ENCODE data around the gene TTC14.

The TTC14 gene

DNA sequence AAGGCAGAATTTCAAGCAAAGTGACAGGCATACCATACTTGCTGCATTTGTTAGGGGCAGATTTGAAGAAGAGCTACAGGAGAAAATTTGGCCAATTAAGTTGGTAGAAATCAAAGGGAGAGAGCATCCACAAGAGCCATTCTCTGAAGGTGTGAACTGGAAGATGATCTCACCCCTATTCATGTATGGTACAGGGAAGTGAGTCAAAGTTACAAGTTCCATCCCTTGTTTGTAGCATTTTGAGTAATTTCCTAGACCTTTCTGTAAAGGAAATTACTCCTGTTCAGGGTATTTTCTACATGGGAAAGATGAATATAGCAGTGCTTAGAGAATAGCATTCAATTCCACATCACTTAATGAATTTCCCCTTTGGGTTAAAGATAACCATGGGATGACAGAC lies 28.4 kb downstream of the TTC14 start:
- TF ChIP-seq, protein P1, sequence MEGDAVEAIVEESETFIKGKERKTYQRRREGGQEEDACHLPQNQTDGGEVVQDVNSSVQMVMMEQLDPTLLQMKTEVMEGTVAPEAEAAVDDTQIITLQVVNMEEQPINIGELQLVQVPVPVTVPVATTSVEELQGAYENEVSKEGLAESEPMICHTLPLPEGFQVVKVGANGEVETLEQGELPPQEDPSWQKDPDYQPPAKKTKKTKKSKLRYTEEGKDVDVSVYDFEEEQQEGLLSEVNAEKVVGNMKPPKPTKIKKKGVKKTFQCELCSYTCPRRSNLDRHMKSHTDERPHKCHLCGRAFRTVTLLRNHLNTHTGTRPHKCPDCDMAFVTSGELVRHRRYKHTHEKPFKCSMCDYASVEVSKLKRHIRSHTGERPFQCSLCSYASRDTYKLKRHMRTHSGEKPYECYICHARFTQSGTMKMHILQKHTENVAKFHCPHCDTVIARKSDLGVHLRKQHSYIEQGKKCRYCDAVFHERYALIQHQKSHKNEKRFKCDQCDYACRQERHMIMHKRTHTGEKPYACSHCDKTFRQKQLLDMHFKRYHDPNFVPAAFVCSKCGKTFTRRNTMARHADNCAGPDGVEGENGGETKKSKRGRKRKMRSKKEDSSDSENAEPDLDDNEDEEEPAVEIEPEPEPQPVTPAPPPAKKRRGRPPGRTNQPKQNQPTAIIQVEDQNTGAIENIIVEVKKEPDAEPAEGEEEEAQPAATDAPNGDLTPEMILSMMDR (IDR thresholded peaks at IDR 0.05; ENCODE audit: borderline replicate concordance, control extremely low read depth, extremely low read depth, insufficient read depth, missing control alignments): no peak
- DNase-seq (ENCODE audit: low spot score): no peak
- in situ Hi-C loops (cut with MboI; ENCODE audit: low sequenced_read_pairs, unreplicated experiment): no loop called here

DNA sequence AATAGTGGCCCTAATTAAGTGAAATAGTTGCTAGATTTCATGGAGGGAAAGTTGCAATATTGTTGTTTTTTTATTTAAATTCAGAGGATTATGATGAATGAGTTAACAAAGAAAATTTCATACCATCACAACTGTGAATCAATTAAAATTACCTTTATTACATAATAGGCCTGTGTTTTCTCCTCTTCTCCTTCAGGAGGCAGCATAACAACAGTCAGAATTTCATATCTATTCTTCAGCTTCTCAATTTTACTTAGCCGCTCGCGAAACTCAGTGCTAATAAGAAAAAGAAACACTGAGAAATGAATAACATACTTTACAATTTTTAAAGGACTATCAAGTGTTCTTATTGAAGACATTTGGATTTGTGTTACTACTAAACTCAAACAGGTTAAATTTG lies 29.4 kb downstream of the TTC14 start:
- TF ChIP-seq, protein P1 (IDR thresholded peaks at IDR 0.05; ENCODE audit: borderline replicate concordance, control extremely low read depth, extremely low read depth, insufficient read depth, missing control alignments): no peak
- in situ Hi-C loops (cut with MboI; ENCODE audit: low sequenced_read_pairs, unreplicated experiment): no loop called here
- DNase-seq (ENCODE audit: low spot score): no peak

DNA sequence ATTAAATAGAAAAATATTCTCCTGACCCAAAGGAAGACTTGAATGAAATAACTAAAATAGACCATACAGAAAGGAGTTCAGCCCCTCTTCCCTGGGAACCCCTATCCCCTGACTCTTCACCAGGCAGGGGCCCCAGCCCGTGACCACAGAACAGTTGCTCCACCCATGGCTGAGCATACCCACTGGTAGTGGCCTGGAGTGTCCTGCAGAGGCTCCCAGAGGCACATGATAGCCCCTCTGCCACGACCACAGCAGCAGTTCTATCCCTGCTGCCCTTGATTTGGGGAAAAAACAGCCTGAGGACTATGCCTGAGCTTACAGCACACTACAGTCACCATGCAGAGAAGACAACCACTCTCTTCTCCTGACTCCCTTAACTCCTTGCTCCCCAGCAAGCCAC lies 31.8 kb downstream of the TTC14 start:
- DNase-seq (ENCODE audit: low spot score): no peak
- in situ Hi-C loops (cut with MboI; ENCODE audit: low sequenced_read_pairs, unreplicated experiment): no loop called here
- TF ChIP-seq, protein P1 (IDR thresholded peaks at IDR 0.05; ENCODE audit: borderline replicate concordance, control extremely low read depth, extremely low read depth, insufficient read depth, missing control alignments): no peak

DNA sequence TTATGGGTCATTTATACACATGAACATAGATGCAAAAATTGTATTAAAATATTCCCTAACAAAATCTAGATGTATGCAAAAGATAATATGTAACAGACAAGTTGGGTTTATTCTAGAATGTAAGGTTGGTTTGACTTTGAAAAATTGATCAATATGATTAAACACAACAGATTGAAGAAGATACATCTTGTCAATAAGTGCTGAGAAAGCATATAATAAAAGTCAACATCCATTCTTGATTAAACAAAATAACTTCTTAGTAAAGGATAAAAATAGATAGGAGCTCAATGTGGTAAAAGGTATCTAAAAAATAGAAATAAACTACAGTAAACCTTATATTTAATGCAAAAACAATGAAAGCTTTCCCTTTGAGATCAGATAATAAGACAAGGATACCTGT lies 39.0 kb downstream of the TTC14 start:
- DNase-seq (ENCODE audit: low spot score): no peak
- in situ Hi-C loops (cut with MboI; ENCODE audit: low sequenced_read_pairs, unreplicated experiment): no loop called here
- TF ChIP-seq, protein P1 (IDR thresholded peaks at IDR 0.05; ENCODE audit: borderline replicate concordance, control extremely low read depth, extremely low read depth, insufficient read depth, missing control alignments): no peak

DNA sequence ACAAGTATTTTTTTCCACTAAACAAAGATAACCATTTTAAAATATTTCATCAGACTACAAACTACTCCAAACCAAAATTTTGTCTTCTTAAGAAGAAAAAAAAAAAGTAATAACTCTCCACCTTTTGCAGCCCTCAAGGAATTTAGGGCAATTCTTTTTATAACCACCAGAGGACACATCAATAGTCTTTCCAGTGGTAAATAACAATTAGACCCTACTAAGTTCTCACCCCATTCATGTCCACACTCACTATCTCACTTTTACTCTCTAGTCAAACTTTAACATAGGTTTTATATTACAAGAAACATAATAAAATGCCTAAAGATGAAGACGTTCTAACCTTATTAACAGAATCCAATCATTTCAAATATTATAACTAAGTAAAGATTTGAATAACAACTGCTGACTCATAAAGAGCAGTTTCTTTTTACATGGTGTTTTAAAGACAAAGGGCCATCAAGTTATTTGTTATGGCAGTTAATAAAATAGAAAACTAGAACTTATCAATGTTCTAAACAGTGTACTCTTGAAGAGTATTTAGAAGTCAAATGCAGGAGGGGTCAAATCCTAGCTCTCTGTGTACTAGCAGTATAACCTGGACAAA lies 44.3 kb downstream of the TTC14 start:
- TF ChIP-seq, protein P1 (IDR thresholded peaks at IDR 0.05; ENCODE audit: borderline replicate concordance, control extremely low read depth, extremely low read depth, insufficient read depth, missing control alignments): no peak
- no peak for DNase-seq (ENCODE audit: low spot score)

DNA sequence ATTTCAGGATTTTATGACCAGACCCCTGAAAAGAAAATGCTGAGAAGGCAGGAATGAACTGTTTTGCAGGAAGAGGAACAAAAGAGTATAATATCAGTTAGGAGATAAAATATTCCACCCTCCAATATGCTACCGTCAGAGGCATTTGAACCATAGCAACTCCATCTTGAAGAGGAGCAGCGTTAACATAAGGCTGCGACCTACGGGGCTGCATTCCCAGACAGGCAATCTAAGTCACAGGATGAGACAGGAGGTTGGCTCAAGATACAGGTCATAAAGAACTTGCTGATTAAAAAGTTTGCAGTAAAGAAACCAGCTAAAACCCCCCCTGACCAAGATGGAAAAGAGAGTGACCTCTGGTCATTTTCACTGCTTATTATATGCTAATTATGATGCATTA lies 54.4 kb downstream of the TTC14 start:
- no peak for DNase-seq (ENCODE audit: low spot score)
- TF ChIP-seq, protein P1 (IDR thresholded peaks at IDR 0.05; ENCODE audit: borderline replicate concordance, control extremely low read depth, extremely low read depth, insufficient read depth, missing control alignments): no peak
- in situ Hi-C loops (cut with MboI; ENCODE audit: low sequenced_read_pairs, unreplicated experiment): no loop called here

More for the DNA sequence above, 44.3 kb downstream of the TTC14 start:
- in situ Hi-C loops (cut with MboI; ENCODE audit: low sequenced_read_pairs, unreplicated experiment): no loop called here

Data from GM13976 (cell line).